ENCODE data around the gene AGPS. TPM values are rescaled to one million over a fixed set of nuclear protein-coding genes. Genes with fewer than 3 reads are reported as not detected.

The AGPS gene
- total and polyA plus RNA-seq, 4 donors = 6.3 to 46.9 (median 18.3) TPM

DNA sequence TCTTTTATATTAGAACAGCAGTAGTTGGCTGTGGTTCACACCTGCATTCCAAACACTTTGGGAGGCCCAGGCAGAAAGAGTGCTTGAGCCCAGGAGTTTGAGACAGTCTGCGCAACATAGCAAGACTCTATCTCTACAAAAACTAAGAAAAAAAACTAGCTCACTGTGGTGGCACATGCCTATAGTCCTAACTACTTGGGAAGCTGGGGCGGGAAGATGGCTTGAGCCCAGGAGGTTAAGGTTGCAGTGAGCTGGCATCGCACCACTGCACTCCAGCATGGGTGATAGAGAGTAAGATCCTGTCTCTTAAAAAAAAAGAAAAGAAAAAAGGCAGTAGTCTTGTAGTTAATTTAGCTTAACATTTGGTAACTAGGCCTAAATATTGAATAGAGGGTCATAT lies 136.6 kb downstream of the AGPS start:
- DNase-seq (ENCODE audit: low spot score) = no peak
- Histone ChIP-seq H3K36me3 (ENCODE audit: control insufficient read depth in 4 of 4, insufficient read depth in 3 of 4, low read depth in 1 of 4, low read length in 3 of 4) (peaks cover 0 to 6% (median 1%) of the 10 kb centered on the region in 4 donors), H3K27me3 (ENCODE audit: control insufficient read depth in 4 of 4, insufficient read depth in 4 of 4, low read length in 3 of 4) (no peaks in the 10 kb centered on the region), H3K4me1 (ENCODE audit: control insufficient read depth in 4 of 4, insufficient read depth in 4 of 4, low read length in 3 of 4) (peaks cover 0 to 11% (median 3%) of the 10 kb centered on the region in 4 donors), H3K9me3 (ENCODE audit: control insufficient read depth in 4 of 4, low read length in 3 of 4) (no peaks in the 10 kb centered on the region), H3K9ac (ENCODE audit: low read depth in 1 of 2, low read length in 2 of 2) (no peak overlapping the region), H3K27ac (ENCODE audit: low read depth in 1 of 2, low read length in 2 of 2) (no peak overlapping the region), H3K4me3 (ENCODE audit: low read depth in 1 of 3, low read length in 3 of 3) (no peak overlapping the region)
- 98% methylated on average over 3 of the region's 3 CpGs for WGBS
- TF ChIP-seq SP1 (IDR thresholded peaks at IDR 0.05) (no peak), EGR1 (IDR thresholded peaks at IDR 0.05; ENCODE audit: low read depth in 2 of 2) (no peak), FOXA2 (IDR thresholded peaks at IDR 0.05) (no peak), GABPA (IDR thresholded peaks at IDR 0.05 in 1 of 2, conservative IDR thresholded peaks at IDR 0.05 in 1 of 2) (no peak), RAD21 (IDR thresholded peaks at IDR 0.05) (no peak), TAF1 (conservative IDR thresholded peaks at IDR 0.05) (no peak), HNF4A (conservative IDR thresholded peaks at IDR 0.05) (no peak), FOXA1 (IDR thresholded peaks at IDR 0.05) (no peak), HNF4G (IDR thresholded peaks at IDR 0.05) (no peak), RXRA (IDR thresholded peaks at IDR 0.05) (no peak), YY1 (IDR thresholded peaks at IDR 0.05) (no peak), JUND (IDR thresholded peaks at IDR 0.05) (no peak)
- TF ChIP-seq, protein P1, sequence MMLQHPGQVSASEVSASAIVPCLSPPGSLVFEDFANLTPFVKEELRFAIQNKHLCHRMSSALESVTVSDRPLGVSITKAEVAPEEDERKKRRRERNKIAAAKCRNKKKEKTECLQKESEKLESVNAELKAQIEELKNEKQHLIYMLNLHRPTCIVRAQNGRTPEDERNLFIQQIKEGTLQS (IDR thresholded peaks at IDR 0.05) = no peak
- TF ChIP-seq, protein P2, sequence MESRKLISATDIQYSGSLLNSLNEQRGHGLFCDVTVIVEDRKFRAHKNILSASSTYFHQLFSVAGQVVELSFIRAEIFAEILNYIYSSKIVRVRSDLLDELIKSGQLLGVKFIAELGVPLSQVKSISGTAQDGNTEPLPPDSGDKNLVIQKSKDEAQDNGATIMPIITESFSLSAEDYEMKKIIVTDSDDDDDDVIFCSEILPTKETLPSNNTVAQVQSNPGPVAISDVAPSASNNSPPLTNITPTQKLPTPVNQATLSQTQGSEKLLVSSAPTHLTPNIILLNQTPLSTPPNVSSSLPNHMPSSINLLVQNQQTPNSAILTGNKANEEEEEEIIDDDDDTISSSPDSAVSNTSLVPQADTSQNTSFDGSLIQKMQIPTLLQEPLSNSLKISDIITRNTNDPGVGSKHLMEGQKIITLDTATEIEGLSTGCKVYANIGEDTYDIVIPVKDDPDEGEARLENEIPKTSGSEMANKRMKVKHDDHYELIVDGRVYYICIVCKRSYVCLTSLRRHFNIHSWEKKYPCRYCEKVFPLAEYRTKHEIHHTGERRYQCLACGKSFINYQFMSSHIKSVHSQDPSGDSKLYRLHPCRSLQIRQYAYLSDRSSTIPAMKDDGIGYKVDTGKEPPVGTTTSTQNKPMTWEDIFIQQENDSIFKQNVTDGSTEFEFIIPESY (IDR thresholded peaks at IDR 0.05) = no peak
- TF ChIP-seq, protein P3, sequence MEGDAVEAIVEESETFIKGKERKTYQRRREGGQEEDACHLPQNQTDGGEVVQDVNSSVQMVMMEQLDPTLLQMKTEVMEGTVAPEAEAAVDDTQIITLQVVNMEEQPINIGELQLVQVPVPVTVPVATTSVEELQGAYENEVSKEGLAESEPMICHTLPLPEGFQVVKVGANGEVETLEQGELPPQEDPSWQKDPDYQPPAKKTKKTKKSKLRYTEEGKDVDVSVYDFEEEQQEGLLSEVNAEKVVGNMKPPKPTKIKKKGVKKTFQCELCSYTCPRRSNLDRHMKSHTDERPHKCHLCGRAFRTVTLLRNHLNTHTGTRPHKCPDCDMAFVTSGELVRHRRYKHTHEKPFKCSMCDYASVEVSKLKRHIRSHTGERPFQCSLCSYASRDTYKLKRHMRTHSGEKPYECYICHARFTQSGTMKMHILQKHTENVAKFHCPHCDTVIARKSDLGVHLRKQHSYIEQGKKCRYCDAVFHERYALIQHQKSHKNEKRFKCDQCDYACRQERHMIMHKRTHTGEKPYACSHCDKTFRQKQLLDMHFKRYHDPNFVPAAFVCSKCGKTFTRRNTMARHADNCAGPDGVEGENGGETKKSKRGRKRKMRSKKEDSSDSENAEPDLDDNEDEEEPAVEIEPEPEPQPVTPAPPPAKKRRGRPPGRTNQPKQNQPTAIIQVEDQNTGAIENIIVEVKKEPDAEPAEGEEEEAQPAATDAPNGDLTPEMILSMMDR (IDR thresholded peaks at IDR 0.05; ENCODE audit: low read depth, low read length, missing input control) = no peak
- TF ChIP-seq, protein P4, sequence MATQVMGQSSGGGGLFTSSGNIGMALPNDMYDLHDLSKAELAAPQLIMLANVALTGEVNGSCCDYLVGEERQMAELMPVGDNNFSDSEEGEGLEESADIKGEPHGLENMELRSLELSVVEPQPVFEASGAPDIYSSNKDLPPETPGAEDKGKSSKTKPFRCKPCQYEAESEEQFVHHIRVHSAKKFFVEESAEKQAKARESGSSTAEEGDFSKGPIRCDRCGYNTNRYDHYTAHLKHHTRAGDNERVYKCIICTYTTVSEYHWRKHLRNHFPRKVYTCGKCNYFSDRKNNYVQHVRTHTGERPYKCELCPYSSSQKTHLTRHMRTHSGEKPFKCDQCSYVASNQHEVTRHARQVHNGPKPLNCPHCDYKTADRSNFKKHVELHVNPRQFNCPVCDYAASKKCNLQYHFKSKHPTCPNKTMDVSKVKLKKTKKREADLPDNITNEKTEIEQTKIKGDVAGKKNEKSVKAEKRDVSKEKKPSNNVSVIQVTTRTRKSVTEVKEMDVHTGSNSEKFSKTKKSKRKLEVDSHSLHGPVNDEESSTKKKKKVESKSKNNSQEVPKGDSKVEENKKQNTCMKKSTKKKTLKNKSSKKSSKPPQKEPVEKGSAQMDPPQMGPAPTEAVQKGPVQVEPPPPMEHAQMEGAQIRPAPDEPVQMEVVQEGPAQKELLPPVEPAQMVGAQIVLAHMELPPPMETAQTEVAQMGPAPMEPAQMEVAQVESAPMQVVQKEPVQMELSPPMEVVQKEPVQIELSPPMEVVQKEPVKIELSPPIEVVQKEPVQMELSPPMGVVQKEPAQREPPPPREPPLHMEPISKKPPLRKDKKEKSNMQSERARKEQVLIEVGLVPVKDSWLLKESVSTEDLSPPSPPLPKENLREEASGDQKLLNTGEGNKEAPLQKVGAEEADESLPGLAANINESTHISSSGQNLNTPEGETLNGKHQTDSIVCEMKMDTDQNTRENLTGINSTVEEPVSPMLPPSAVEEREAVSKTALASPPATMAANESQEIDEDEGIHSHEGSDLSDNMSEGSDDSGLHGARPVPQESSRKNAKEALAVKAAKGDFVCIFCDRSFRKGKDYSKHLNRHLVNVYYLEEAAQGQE (IDR thresholded peaks at IDR 0.05) = no peak
- TF ChIP-seq, protein P5, sequence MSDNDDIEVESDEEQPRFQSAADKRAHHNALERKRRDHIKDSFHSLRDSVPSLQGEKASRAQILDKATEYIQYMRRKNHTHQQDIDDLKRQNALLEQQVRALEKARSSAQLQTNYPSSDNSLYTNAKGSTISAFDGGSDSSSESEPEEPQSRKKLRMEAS (IDR thresholded peaks at IDR 0.05) = no peak
